GM23338 (cell line): Measurements from ENCODE around the gene KCMF1. TPM values are rescaled to one million over a fixed set of nuclear protein-coding genes. Genes with fewer than 3 reads are reported as not detected.

ENCODE experiments used
- ATAC-seq: fragments of 200-7000 bp; cut with Tn5 transposase; 3 replicates; pipeline ENCODE4 v1.9.1; 2020
- DNase-seq: peaks from one replicate; pipeline ENCODE4 v3.0.0-alpha.2; 2015; ENCODE audit warnings: low spot score
- H2AFZ ChIP-seq: fragments of 200-600 bp; sonication (generic); 2 replicates; pipeline ENCODE4 v1.8.0; 2016; ENCODE audit warnings: antibody characterized with exemption, mild to moderate bottlenecking, moderate library complexity
- H3F3A ChIP-seq: fragments of 200-600 bp; sonication (generic); replicated peaks from 2 replicates; pipeline ENCODE4 v1.8.0; 2017; ENCODE audit warnings: antibody characterized with exemption, mixed run types, low read depth
- H3K27ac ChIP-seq: fragments of 200-600 bp; sonication (generic); 2 replicates; pipeline ENCODE4 v1.6.1; 2016; ENCODE audit warnings: low read depth
- H3K27me3 ChIP-seq: fragments of 200-600 bp; sonication (generic); 2 replicates; pipeline ENCODE4 v1.8.0; 2016; ENCODE audit warnings: mild to moderate bottlenecking, mixed run types, moderate library complexity; ENCODE audit not compliant: insufficient read depth
- H3K36me3 ChIP-seq: fragments of 200-600 bp; sonication (generic); 2 replicates; pipeline ENCODE4 v1.8.0; 2016; ENCODE audit warnings: mild to moderate bottlenecking; ENCODE audit not compliant: insufficient read depth
- H3K4me1 ChIP-seq: fragments of 200-600 bp; sonication (generic); 2 replicates; pipeline ENCODE4 v1.8.0; 2016; ENCODE audit warnings: mild to moderate bottlenecking, moderate library complexity; ENCODE audit not compliant: insufficient read depth
- H3K4me2 ChIP-seq: fragments of 200-600 bp; sonication (generic); 2 replicates; pipeline ENCODE4 v1.7.1; 2017; ENCODE audit warnings: mixed run types
- H3K4me3 ChIP-seq: fragments of 200-600 bp; sonication (generic); 2 replicates; pipeline ENCODE4 v1.6.1; 2016; ENCODE audit warnings: mixed run types
- H3K79me2 ChIP-seq: fragments of 200-600 bp; sonication (generic); replicated peaks from 2 replicates; pipeline ENCODE4 v1.8.0; 2017; ENCODE audit warnings: mild to moderate bottlenecking; ENCODE audit not compliant: insufficient read depth
- H3K9me2 ChIP-seq: fragments of 200-600 bp; sonication (generic); 2 replicates; pipeline ENCODE4 v1.8.0; 2017; ENCODE audit not compliant: insufficient read depth
- H4K20me1 ChIP-seq: fragments of 200-600 bp; sonication (generic); replicated peaks from 2 replicates; pipeline ENCODE4 v1.8.0; 2017; ENCODE audit warnings: mild to moderate bottlenecking; ENCODE audit not compliant: insufficient read depth
- H3K27ac Mint-ChIP-seq: 2 replicates; pipeline ENCODE4 v1.8.0; 2020; ENCODE audit warnings: inconsistent platforms, mild to moderate bottlenecking, moderate library complexity, mixed read lengths
- H3K27me3 Mint-ChIP-seq: 3 replicates; pipeline ENCODE4 v1.8.0; 2022; ENCODE audit warnings: low read depth, mild to moderate bottlenecking, moderate library complexity, mixed read lengths, inconsistent platforms; ENCODE audit not compliant: insufficient read depth, poor library complexity
- H3K36me3 Mint-ChIP-seq: 3 replicates; pipeline ENCODE4 v1.8.0; 2021; ENCODE audit warnings: low read depth, mild to moderate bottlenecking, inconsistent platforms, moderate library complexity, mixed read lengths
- H3K4me1 Mint-ChIP-seq: 3 replicates; pipeline ENCODE4 v1.8.0; 2020; ENCODE audit warnings: mild to moderate bottlenecking, inconsistent platforms, mixed read lengths
- H3K4me3 Mint-ChIP-seq: 3 replicates; pipeline ENCODE4 v1.8.0; 2021; ENCODE audit warnings: moderate library complexity, mild to moderate bottlenecking, inconsistent platforms, mixed read lengths
- H3K9me3 Mint-ChIP-seq: 3 replicates; pipeline ENCODE4 v1.8.0; 2020; ENCODE audit warnings: moderate library complexity, mild to moderate bottlenecking, inconsistent platforms, mixed read lengths
- CREB1 ChIP-seq: fragments of 250-450 bp; sonication (Bioruptor Pico); IDR thresholded peaks from 2 replicates; pipeline ENCODE4 v1.5.0; 2020; ENCODE audit warnings: low read depth, mild to moderate bottlenecking, moderate library complexity
- ETS1 ChIP-seq: IDR thresholded peaks from 2 replicates; pipeline ENCODE4 v1.6.1; 2016; ENCODE audit warnings: antibody characterized with exemption
- EZH2 ChIP-seq: fragments of 200-600 bp; sonication (generic); IDR thresholded peaks from one replicate; pipeline ENCODE4 v1.8.0; 2017; ENCODE audit warnings: antibody characterized with exemption, mild to moderate bottlenecking, low read depth; ENCODE audit not compliant: unreplicated experiment
- EZH2phosphoT487 ChIP-seq: fragments of 200-600 bp; sonication (generic); IDR thresholded peaks from one replicate; pipeline ENCODE4 v1.8.1; 2018; ENCODE audit warnings: antibody characterized with exemption; ENCODE audit not compliant: unreplicated experiment
- JUNB ChIP-seq: IDR thresholded peaks from one replicate; pipeline ENCODE4 v1.6.1; 2016; ENCODE audit warnings: antibody characterized with exemption; ENCODE audit not compliant: unreplicated experiment
- NANOG ChIP-seq: IDR thresholded peaks from 2 replicates; pipeline ENCODE4 v1.6.1; 2016; ENCODE audit warnings: antibody characterized with exemption, borderline replicate concordance
- POLR2AphosphoS5 ChIP-seq: IDR thresholded peaks from 2 replicates; pipeline ENCODE4 v1.6.1; 2016; ENCODE audit warnings: antibody characterized with exemption, low read depth
- REST ChIP-seq: IDR thresholded peaks from one replicate; pipeline ENCODE4 v1.6.1; 2018; ENCODE audit warnings: antibody characterized with exemption; ENCODE audit not compliant: unreplicated experiment
- STAT1 ChIP-seq: IDR thresholded peaks from one replicate; pipeline ENCODE4 v1.6.1; 2016; ENCODE audit warnings: antibody characterized with exemption; ENCODE audit not compliant: unreplicated experiment
- ZNF462 ChIP-seq: fragments of 250-450 bp; sonication (Bioruptor Pico); IDR thresholded peaks from 2 replicates; pipeline ENCODE4 v1.5.0; 2020; ENCODE audit warnings: mild to moderate bottlenecking, moderate library complexity
- polyA plus RNA-seq: library from polyadenylated mRNA; unstranded; fragments of >200 nt; fragmentation: Nextera tagmentation; extraction: Ambion mirVana; gene quantifications from 2 replicates; pipeline ENCODE4 v1.2.1, GENCODE V29; 2016
- total RNA-seq: library from RNA; depleted of rRNA; stranded (reverse); fragments of >200 nt; shearing (Covaris generic); gene quantifications from 2 replicates; pipeline ENCODE4 v1.2.3, GENCODE V29; 2014

The KCMF1 gene
- total and polyA plus RNA-seq, 2 experiments from 2014 or later: 29.3 to 120 TPM

- H3K27me3 Mint-ChIP-seq: peaks cover 8% of the 10 kb centered on the region
- H3K4me2 ChIP-seq: no peak overlapping the region
- H3K27ac ChIP-seq: no peak overlapping the region
- DNase-seq (no peak), ATAC-seq (no peak)
- peaks cover 99% of the 10 kb centered on the region for H3K79me2 ChIP-seq
- 0 out of 2 replicates have a peak, but pooled peaks cover 7% of the 10 kb centered on the region for H3F3A ChIP-seq
- H3K27ac Mint-ChIP-seq: no peak overlapping the region
- H2AFZ ChIP-seq: no peak overlapping the region
- TF ChIP-seq ETS1 (no peak), ZNF462 (CRISPR knock-in tag) (no peak), CREB1 (no peak), STAT1 (no peak), REST (no peak), NANOG (no peak), JUNB (no peak), EZH2phosphoT487 (no peak), POLR2AphosphoS5 (no peak), EZH2 (no peak)
- no peak overlapping the region for H3K4me3 Mint-ChIP-seq
- peaks cover 3% of the 10 kb centered on the region; the same call in 1 of the 2 replicates for H3K4me1 ChIP-seq
- no peaks in the 10 kb centered on the region for H3K36me3 ChIP-seq
- H4K20me1 ChIP-seq: peaks cover 87% of the 10 kb centered on the region
- H3K27me3 ChIP-seq: no peaks in the 10 kb centered on the region
- peaks cover 13% of the 10 kb centered on the region for H3K36me3 Mint-ChIP-seq
- H3K9me3 Mint-ChIP-seq: peaks cover 4% of the 10 kb centered on the region; the same call in 2 of the 3 replicates
- H3K4me1 Mint-ChIP-seq: 0 out of 3 replicates have a peak, but pooled peaks cover 7% of the 10 kb centered on the region
- no peak overlapping the region for H3K4me3 ChIP-seq
- no peaks in the 10 kb centered on the region for H3K9me2 ChIP-seq
Observed at GRCh38 chr2:84999553-84999955, 28.6 kb downstream of the KCMF1 start.
